HEK293 (cell line): Measurements from ENCODE around the gene WDR11.

Experiments
- CTCF ChIA-PET: fragments of 350-600 bp; formaldehyde crosslinking; extraction: SDS; loops from one replicate; lab custom pipeline; 2021; ENCODE audit warnings: antibody characterized with exemption; lab: Yijun Ruan, JAX
- POLR2A ChIA-PET: fragments of 300-600 bp; formaldehyde crosslinking; extraction: SDS; loops from one replicate; lab custom pipeline; 2020; ENCODE audit warnings: antibody characterized with exemption, inconsistent platforms; lab: Yijun Ruan, JAX
- H3K27ac ChIP-seq: fragments of 200-500 bp; sonication (Bioruptor generic); 2 replicates; pipeline ENCODE4 v1.5.1; 2014; ENCODE audit warnings: low read depth, low read length, control low read depth, inconsistent platforms; ENCODE audit errors: extremely low read depth
- H3K36me3 ChIP-seq, 2 experiments: fragments of 200-500 bp in 1 of 2; sonication (Bioruptor generic) in 1 of 2; 1 replicate in 1 of 2; 2 replicates in 1 of 2; pipeline ENCODE4 v1.5.1; 2014 to 2017; ENCODE audit warnings: inconsistent platforms in 2 of 2, low read length in 2 of 2; ENCODE audit not compliant: control insufficient read depth in 2 of 2, insufficient read depth in 1 of 2
- H3K4me1 ChIP-seq: fragments of 200-500 bp; sonication (Bioruptor generic); 2 replicates; pipeline ENCODE4 v1.5.1; 2014; ENCODE audit warnings: mild to moderate bottlenecking, low read length, inconsistent platforms; ENCODE audit not compliant: control insufficient read depth, insufficient read depth
- H3K4me3 ChIP-seq: 2 replicates; pipeline ENCODE4 v1.5.1; 2011; ENCODE audit warnings: low read depth, mild to moderate bottlenecking, control low read depth, low read length, moderate library complexity
- H3K9me3 ChIP-seq: fragments of 200-500 bp; sonication (Bioruptor generic); 2 replicates; pipeline ENCODE4 v1.5.1; 2014; ENCODE audit warnings: low read depth, low read length, inconsistent platforms; ENCODE audit not compliant: control insufficient read depth, insufficient read depth
- KLF16 ChIP-seq: fragments of 450-650 bp; formaldehyde crosslinking; IDR thresholded peaks from 2 replicates; pipeline ENCODE4 v1.5.1; 2017; ENCODE audit warnings: missing biosample characterization, missing genetic modification characterization
- SETDB1 ChIP-seq: IDR thresholded peaks from one replicate; pipeline ENCODE4 v1.6.1; 2017; ENCODE audit warnings: mild to moderate bottlenecking, low read length, moderate library complexity, mixed read lengths; ENCODE audit not compliant: insufficient read length
- ZBTB17 ChIP-seq: fragments of 450-650 bp; formaldehyde crosslinking; IDR thresholded peaks from 2 replicates; pipeline ENCODE4 v1.5.1; 2016; ENCODE audit warnings: missing biosample characterization, missing genetic modification characterization
- ZNF114 ChIP-seq: fragments of 450-650 bp; formaldehyde crosslinking; IDR thresholded peaks from 2 replicates; pipeline ENCODE4 v1.5.0; 2017; ENCODE audit warnings: missing biosample characterization, missing genetic modification characterization
- ZNF133 ChIP-seq: fragments of 450-650 bp; formaldehyde crosslinking; IDR thresholded peaks from 2 replicates; pipeline ENCODE4 v1.5.1; 2016; ENCODE audit warnings: missing biosample characterization, missing genetic modification characterization
- ZNF274 ChIP-seq, 2 experiments: fragments of 200-500 bp in 1 of 2; fragments of 450-650 bp in 1 of 2; sonication (Bioruptor generic) in 1 of 2; formaldehyde crosslinking in 1 of 2; IDR thresholded peaks; 2 replicates each; pipeline versions ENCODE4 v1.5.1 to v1.6.1; 2014 to 2016; ENCODE audit warnings: borderline replicate concordance in 1 of 2, inconsistent platforms in 1 of 2, low read length in 1 of 2, missing biosample characterization in 1 of 2, missing genetic modification characterization in 1 of 2
- ZNF621 ChIP-seq: fragments of 450-650 bp; formaldehyde crosslinking; IDR thresholded peaks from 2 replicates; pipeline ENCODE4 v1.5.1; 2017; ENCODE audit warnings: missing biosample characterization, missing genetic modification characterization
- ZSCAN16 ChIP-seq: fragments of 450-650 bp; formaldehyde crosslinking; IDR thresholded peaks from 2 replicates; pipeline ENCODE4 v1.5.1; 2016; ENCODE audit warnings: missing biosample characterization, missing genetic modification characterization

The WDR11 gene

DNA sequence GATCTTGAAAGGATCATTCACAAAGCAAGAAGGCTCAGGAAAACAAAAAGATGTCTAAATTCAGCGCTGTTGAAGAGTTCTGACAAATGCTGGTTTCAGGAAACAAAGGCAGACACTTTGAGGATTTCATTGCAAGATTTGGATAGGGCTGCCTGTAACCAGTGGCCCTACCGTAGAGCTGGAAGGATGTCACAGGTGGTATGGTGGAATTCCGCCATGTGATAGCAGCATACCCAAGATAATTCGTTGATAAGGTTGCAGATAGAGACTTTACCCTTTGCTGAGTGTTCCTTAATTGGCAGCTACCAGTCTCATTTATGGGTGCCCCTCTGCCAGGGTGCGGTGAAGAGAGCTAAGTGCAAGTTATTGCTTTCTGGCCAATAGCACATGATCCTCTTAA is 100.1 kb downstream of the WDR11 start:
- ChIA-PET POLR2A (no interaction called here), CTCF (interaction anchor here (0.5 to 0.6 kb wide), 3 partner anchors 8 to 783 kb away, joined by 3 to 4 read pairs (median 3); no protein-coding TSS in a partner anchor)
- H3K9me3 ChIP-seq = no peaks in the 10 kb centered on the region
- H3K36me3 ChIP-seq = no peaks in the 10 kb centered on the region
- peaks cover 7% of the 10 kb centered on the region for H3K4me1 ChIP-seq
- TF ChIP-seq ZNF114 (tag by site-specific recombination) = no peak
- TF ChIP-seq ZBTB17 (tag by site-specific recombination) = no peak
- no peak for TF ChIP-seq ZNF274 (IDR thresholded peaks at IDR 0.05; ENCODE audit: low read length)
- no peak for TF ChIP-seq ZNF274 (tag by site-specific recombination; IDR thresholded peaks at IDR 0.05; ENCODE audit: borderline replicate concordance)
- TF ChIP-seq ZSCAN16 (tag by site-specific recombination) = no peak
- no peak for TF ChIP-seq ZNF133 (tag by site-specific recombination)
- no peak for TF ChIP-seq KLF16 (tag by site-specific recombination)
- TF ChIP-seq, all 188 proteins: peak for 0
- Histone ChIP-seq H3K27ac (no peak overlapping the region; the same call in 1 of the 2 replicates), H3K4me3 (no peak overlapping the region)

DNA sequence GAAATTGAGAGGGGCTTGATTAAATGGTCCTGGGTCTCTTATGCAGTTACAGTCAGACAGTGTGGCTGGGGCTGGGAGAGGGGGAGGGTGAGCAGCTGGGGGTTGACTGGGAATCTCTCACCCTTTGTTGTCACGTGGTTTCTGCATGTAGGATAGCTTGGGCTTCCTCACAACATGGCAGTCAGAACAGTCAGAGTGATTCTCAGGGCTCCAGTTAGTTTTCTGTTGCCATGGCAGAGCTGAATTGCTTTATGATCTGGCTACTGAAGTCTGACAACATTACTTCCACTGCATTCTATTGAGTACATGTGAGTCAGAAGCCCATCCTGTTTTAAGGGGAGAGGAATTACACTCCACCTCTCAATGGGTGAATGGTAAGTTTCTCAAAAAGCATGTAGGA is 102.7 kb downstream of the WDR11 start:
- POLR2A ChIA-PET = no interaction called here
- Histone ChIP-seq H3K36me3 (no peaks in the 10 kb centered on the region), H3K4me3 (no peak overlapping the region), H3K27ac (no peak overlapping the region), H3K4me1 (peaks cover 7% of the 10 kb centered on the region), H3K9me3 (no peaks in the 10 kb centered on the region)
- TF ChIP-seq ZNF621 (no peak), SETDB1 (peak; percentile 50)
- CTCF ChIA-PET = interaction anchor here (0.6 kb wide), 2 partner anchors 932 to 973 kb away, joined by 3 to 4 read pairs; no protein-coding TSS in a partner anchor
